ENCODE results near the gene TTK.

- TF ChIP-seq, protein P1, sequence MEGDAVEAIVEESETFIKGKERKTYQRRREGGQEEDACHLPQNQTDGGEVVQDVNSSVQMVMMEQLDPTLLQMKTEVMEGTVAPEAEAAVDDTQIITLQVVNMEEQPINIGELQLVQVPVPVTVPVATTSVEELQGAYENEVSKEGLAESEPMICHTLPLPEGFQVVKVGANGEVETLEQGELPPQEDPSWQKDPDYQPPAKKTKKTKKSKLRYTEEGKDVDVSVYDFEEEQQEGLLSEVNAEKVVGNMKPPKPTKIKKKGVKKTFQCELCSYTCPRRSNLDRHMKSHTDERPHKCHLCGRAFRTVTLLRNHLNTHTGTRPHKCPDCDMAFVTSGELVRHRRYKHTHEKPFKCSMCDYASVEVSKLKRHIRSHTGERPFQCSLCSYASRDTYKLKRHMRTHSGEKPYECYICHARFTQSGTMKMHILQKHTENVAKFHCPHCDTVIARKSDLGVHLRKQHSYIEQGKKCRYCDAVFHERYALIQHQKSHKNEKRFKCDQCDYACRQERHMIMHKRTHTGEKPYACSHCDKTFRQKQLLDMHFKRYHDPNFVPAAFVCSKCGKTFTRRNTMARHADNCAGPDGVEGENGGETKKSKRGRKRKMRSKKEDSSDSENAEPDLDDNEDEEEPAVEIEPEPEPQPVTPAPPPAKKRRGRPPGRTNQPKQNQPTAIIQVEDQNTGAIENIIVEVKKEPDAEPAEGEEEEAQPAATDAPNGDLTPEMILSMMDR (IDR thresholded peaks at IDR 0.05) = no peak
- TF ChIP-seq POLR2A (IDR thresholded peaks at IDR 0.05) = no peak
- TF ChIP-seq EP300 (IDR thresholded peaks at IDR 0.05; ENCODE audit: low read depth) = no peak
- no peak for TF ChIP-seq POLR2AphosphoS5 (IDR thresholded peaks at IDR 0.05)
Measured at GRCh38 chr6:79981652-79982051, 22.8 kb upstream of the TTK start.
